Ectodermal cell (in vitro differentiated cells): Measurements from ENCODE around the gene SHISA7.
A peak's percentile ranks its signal among the peaks of the same experiment; 100 is the strongest.

ENCODE experiments used
- H3K27ac ChIP-seq: 2 replicates; pipeline ENCODE4 v1.7.0; 2013; ENCODE audit warnings: mild to moderate bottlenecking, low read depth, low read length; ENCODE audit not compliant: insufficient read depth, poor library complexity, severe bottlenecking
- H3K27me3 ChIP-seq: 2 replicates; pipeline ENCODE4 v1.7.0; 2013; ENCODE audit warnings: mild to moderate bottlenecking, low read length; ENCODE audit not compliant: insufficient read depth, control insufficient read depth, poor library complexity, severe bottlenecking
- H3K36me3 ChIP-seq: one replicate; pipeline ENCODE4 v1.7.0; 2013; ENCODE audit warnings: low read length; ENCODE audit not compliant: control insufficient read depth, insufficient read depth
- H3K4me1 ChIP-seq: one replicate; pipeline ENCODE4 v1.7.0; 2013; ENCODE audit warnings: low read length; ENCODE audit not compliant: control insufficient read depth, insufficient read depth
- H3K4me3 ChIP-seq: 2 replicates; pipeline ENCODE4 v1.7.0; 2013; ENCODE audit warnings: low read depth, low read length, control low read depth; ENCODE audit not compliant: insufficient read depth
- H3K9me3 ChIP-seq: 2 replicates; pipeline ENCODE4 v1.7.0; 2013; ENCODE audit warnings: mild to moderate bottlenecking, low read length, moderate library complexity; ENCODE audit not compliant: control insufficient read depth
- WGBS, 2 experiments: methylation state at CpG; one replicate each; pipeline ENCODE4 v1.1.7; 2013; ENCODE audit warnings: missing lambda C conversion rate in 2 of 2; 5-methylcytosine and 5-hydroxymethylcytosine counted together

Gene SHISA7

GRCh38 chr19:55461974-55462626, 19.0 kb upstream of the SHISA7 start:
- no peaks in the 10 kb centered on the region for H3K9me3 ChIP-seq
- H3K27me3 ChIP-seq = peaks cover 33% of the 10 kb centered on the region
- WGBS, 2 experiments = 34% methylated on average over 27 of the region's 27 CpGs
- peaks cover 19% of the 10 kb centered on the region for H3K4me1 ChIP-seq
- no peaks in the 10 kb centered on the region for H3K36me3 ChIP-seq
- peak overlapping the region; percentile 36 for H3K4me3 ChIP-seq
- H3K27ac ChIP-seq = no peak overlapping the region

- peak within 1 kb of the TSS; percentile 74 for H3K27ac ChIP-seq
- H3K27me3 ChIP-seq = peaks cover 33% of the 10 kb centered on the region
- peak within 1 kb of the TSS; percentile 60 for H3K4me3 ChIP-seq
- H3K4me1 ChIP-seq = peaks cover 19% of the 10 kb centered on the region
- no peaks in the 10 kb centered on the region for H3K9me3 ChIP-seq
- no peaks in the 10 kb centered on the region for H3K36me3 ChIP-seq
- 0% methylated on average over 54 of the region's 54 CpGs for WGBS, 2 experiments
These were observed 18.3 kb upstream of the SHISA7 start, which contains the start of gene ISOC2 for GRCh38 chr19:55461259-55461973. Gene ISOC2, minus strand, starts transcription at chr19:55461642. Its CDS starts 5,156 bp downstream, at chr19:55456486.

- Histone ChIP-seq H3K27me3 (peaks cover 29% of the 10 kb centered on the region), H3K9me3 (no peaks in the 10 kb centered on the region), H3K27ac (peak overlapping the region; percentile 74), H3K4me1 (peaks cover 19% of the 10 kb centered on the region), H3K4me3 (peak overlapping the region; percentile 60), H3K36me3 (no peaks in the 10 kb centered on the region)
- WGBS, 2 experiments = 12 to 14% methylated on average over 24 of the region's 24 CpGs
These were observed 17.7 kb upstream of the SHISA7 start for GRCh38 chr19:55460670-55461258.

- 82 to 84% methylated on average over 16 of the region's 16 CpGs for WGBS, 2 experiments
- Histone ChIP-seq H3K4me3 (peak overlapping the region; percentile 60), H3K9me3 (no peaks in the 10 kb centered on the region), H3K36me3 (no peaks in the 10 kb centered on the region), H3K27me3 (peaks cover 24% of the 10 kb centered on the region), H3K4me1 (peaks cover 19% of the 10 kb centered on the region), H3K27ac (no peak overlapping the region)
These were observed 17.0 kb upstream of the SHISA7 start for GRCh38 chr19:55459950-55460657.

GRCh38 chr19:55459551-55459949, 16.4 kb upstream of the SHISA7 start:
- no peak overlapping the region for H3K4me3 ChIP-seq

GRCh38 chr19:55457683-55458457, 14.8 kb upstream of the SHISA7 start:
- Histone ChIP-seq H3K9me3 (no peaks in the 10 kb centered on the region), H3K27ac (no peak overlapping the region), H3K27me3 (peaks cover 7% of the 10 kb centered on the region), H3K4me1 (peaks cover 4% of the 10 kb centered on the region), H3K4me3 (no peak overlapping the region), H3K36me3 (no peaks in the 10 kb centered on the region)
- 81 to 82% methylated on average over 15 to 16 of the region's 16 CpGs for whole genome bisulfite sequencing, 2 experiments

More at GRCh38 chr19:55459551-55459949, 16.4 kb upstream of the SHISA7 start:
- Histone ChIP-seq H3K36me3 (no peaks in the 10 kb centered on the region), H3K27ac (no peak overlapping the region), H3K27me3 (peaks cover 24% of the 10 kb centered on the region), H3K4me1 (peaks cover 13% of the 10 kb centered on the region), H3K9me3 (no peaks in the 10 kb centered on the region)
- WGBS, 2 experiments = 74 to 78% methylated on average over 8 of the region's 8 CpGs

- no peak overlapping the region for H3K27ac ChIP-seq
- H3K4me1 ChIP-seq = peaks cover 9% of the 10 kb centered on the region
- WGBS, 2 experiments = 95% methylated on average over 14 of the region's 14 CpGs
- peaks cover 13% of the 10 kb centered on the region for H3K27me3 ChIP-seq
- no peaks in the 10 kb centered on the region for H3K36me3 ChIP-seq
- H3K9me3 ChIP-seq = no peaks in the 10 kb centered on the region
- no peak overlapping the region for H3K4me3 ChIP-seq
These were observed 13.2 kb upstream of the SHISA7 start for GRCh38 chr19:55456347-55456746.

- Histone ChIP-seq H3K27me3 (peaks cover 20% of the 10 kb centered on the region), H3K4me3 (no peak overlapping the region), H3K9me3 (no peaks in the 10 kb centered on the region), H3K36me3 (no peaks in the 10 kb centered on the region), H3K4me1 (peaks cover 9% of the 10 kb centered on the region), H3K27ac (no peak overlapping the region)
- WGBS, 2 experiments = 92 to 94% methylated on average over 11 of the region's 11 CpGs
These were observed 12.6 kb upstream of the SHISA7 start for GRCh38 chr19:55455576-55456235.

GRCh38 chr19:55454787-55455243, 11.7 kb upstream of the SHISA7 start:
- 71 to 75% methylated on average over 14 of the region's 14 CpGs for WGBS, 2 experiments
- H3K27me3 ChIP-seq = peaks cover 29% of the 10 kb centered on the region
- no peak overlapping the region for H3K4me3 ChIP-seq
- no peaks in the 10 kb centered on the region for H3K9me3 ChIP-seq
- H3K27ac ChIP-seq = no peak overlapping the region
- no peaks in the 10 kb centered on the region for H3K36me3 ChIP-seq
- peaks cover 5% of the 10 kb centered on the region for H3K4me1 ChIP-seq
